ENCODE data around the gene ADNP2.

DNA sequence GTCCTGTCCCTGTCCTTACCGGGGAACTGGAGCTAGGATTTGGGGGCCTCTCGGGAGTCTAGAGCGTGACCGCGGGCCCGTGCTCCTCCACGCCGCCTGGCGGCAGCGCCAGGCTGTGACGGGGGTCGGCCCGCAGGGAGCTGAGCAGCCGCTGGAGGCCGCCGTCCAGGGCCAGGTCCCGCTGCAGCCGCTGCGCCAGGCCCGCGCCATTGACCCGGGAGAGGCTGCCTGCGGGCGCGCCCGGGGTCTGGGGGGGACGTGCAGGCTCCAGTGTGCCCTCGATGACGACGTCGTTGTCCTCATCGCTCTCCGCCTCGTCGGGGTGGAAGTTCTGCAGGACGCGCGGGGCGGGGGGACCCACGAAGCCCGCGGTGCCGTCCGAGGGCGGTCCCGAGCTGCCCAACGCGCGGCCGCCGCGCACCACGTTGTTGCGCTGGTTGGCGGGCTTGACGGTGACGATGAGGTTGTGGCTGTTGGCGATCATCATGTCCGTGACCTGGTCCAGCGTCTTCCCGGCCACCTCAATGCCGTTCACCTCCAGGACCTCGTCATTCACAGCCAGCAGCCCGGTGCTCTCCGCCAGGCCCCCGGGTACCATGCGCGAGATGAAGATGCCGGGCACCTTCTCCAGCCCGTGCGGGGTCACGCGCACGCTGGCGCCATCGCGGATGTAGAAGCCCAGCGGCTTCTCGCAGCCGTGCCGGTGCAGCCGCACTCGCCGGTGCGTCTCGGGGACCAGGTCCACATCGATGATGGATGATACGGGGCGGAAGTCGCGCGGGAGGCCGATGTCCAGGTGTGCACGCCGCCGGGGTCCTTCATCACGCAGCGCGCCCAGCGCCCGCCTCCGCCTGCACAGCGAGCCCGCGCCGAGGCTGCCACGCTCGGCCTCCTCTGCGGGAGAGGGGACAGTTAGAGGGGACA, 50.9 kb downstream of the ADNP2 start:
- TF ChIP-seq, protein P1, sequence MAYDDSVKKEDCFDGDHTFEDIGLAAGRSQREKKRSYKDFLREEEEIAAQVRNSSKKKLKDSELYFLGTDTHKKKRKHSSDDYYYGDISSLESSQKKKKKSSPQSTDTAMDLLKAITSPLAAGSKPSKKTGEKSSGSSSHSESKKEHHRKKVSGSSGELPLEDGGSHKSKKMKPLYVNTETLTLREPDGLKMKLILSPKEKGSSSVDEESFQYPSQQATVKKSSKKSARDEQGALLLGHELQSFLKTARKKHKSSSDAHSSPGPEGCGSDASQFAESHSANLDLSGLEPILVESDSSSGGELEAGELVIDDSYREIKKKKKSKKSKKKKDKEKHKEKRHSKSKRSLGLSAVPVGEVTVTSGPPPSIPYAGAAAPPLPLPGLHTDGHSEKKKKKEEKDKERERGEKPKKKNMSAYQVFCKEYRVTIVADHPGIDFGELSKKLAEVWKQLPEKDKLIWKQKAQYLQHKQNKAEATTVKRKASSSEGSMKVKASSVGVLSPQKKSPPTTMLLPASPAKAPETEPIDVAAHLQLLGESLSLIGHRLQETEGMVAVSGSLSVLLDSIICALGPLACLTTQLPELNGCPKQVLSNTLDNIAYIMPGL (CRISPR knock-in tag; IDR thresholded peaks at IDR 0.05; ENCODE audit: borderline replicate concordance in 1 of 2, low read depth in 1 of 2): no peak
- no peak for TF ChIP-seq ZNF713 (CRISPR knock-in tag; IDR thresholded peaks at IDR 0.05)
- no peak for TF ChIP-seq CEBPB (IDR thresholded peaks at IDR 0.05; ENCODE audit: borderline replicate concordance, low read depth, low read length)
- no peak for TF ChIP-seq GLI4 (CRISPR knock-in tag; IDR thresholded peaks at IDR 0.05; ENCODE audit: borderline replicate concordance)
- no peak for TF ChIP-seq SIN3B (IDR thresholded peaks at IDR 0.05; ENCODE audit: low read length)
- TF ChIP-seq KLF6 (CRISPR knock-in tag; IDR thresholded peaks at IDR 0.05): no peak
- no peak for TF ChIP-seq PHF5A (CRISPR knock-in tag; IDR thresholded peaks at IDR 0.05; ENCODE audit: low read depth, unreplicated experiment)
- TF ChIP-seq ZNF839 (CRISPR knock-in tag; IDR thresholded peaks at IDR 0.05; ENCODE audit: borderline replicate concordance): no peak
- TF ChIP-seq ZNF24 (IDR thresholded peaks at IDR 0.05): no peak
- TF ChIP-seq, protein P2, sequence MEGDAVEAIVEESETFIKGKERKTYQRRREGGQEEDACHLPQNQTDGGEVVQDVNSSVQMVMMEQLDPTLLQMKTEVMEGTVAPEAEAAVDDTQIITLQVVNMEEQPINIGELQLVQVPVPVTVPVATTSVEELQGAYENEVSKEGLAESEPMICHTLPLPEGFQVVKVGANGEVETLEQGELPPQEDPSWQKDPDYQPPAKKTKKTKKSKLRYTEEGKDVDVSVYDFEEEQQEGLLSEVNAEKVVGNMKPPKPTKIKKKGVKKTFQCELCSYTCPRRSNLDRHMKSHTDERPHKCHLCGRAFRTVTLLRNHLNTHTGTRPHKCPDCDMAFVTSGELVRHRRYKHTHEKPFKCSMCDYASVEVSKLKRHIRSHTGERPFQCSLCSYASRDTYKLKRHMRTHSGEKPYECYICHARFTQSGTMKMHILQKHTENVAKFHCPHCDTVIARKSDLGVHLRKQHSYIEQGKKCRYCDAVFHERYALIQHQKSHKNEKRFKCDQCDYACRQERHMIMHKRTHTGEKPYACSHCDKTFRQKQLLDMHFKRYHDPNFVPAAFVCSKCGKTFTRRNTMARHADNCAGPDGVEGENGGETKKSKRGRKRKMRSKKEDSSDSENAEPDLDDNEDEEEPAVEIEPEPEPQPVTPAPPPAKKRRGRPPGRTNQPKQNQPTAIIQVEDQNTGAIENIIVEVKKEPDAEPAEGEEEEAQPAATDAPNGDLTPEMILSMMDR (CRISPR knock-in tag; IDR thresholded peaks at IDR 0.05): no peak
- TF ChIP-seq POLR2A (IDR thresholded peaks at IDR 0.05; ENCODE audit: insufficient read depth in 1 of 2, low read depth in 2 of 2, low read length in 2 of 2): no peak
- TF ChIP-seq ZNF569 (CRISPR knock-in tag; IDR thresholded peaks at IDR 0.05; ENCODE audit: borderline replicate concordance): no peak
- no peak for TF ChIP-seq PAX8 (CRISPR knock-in tag; IDR thresholded peaks at IDR 0.05; ENCODE audit: borderline replicate concordance)
